ENCODE results near the gene LBH.

DNA sequence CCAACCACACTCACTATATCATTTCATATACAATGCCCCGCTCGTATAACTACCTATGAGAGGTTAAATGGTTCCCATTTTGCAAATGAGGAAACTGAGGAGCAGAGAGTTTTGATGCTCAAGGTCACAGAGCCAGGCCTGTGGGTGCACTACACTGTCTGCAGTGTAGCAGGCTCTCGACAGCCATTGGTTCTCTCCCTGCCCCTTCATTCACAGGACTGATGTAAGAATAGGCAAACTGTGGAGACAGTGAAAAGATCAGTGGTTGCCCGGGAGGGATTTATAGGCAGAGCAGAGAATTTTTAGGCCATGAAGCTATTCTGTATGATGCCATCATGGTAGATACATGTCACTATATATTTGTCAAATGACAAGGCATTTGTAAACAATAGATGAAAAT lies 39.0 kb upstream of the LBH start:
- TF ChIP-seq POLR2AphosphoS5 (IDR thresholded peaks at IDR 0.05; ENCODE audit: insufficient read depth, low read depth, low read length) (no peak), POLR2A (IDR thresholded peaks at IDR 0.05; ENCODE audit: low read depth, low read length) (no peak), EZH2 (IDR thresholded peaks at IDR 0.05; ENCODE audit: borderline replicate concordance, low read depth, low read length, severe bottlenecking) (no peak), JUN (IDR thresholded peaks at IDR 0.05; ENCODE audit: borderline replicate concordance, insufficient read depth, insufficient read length, low read depth) (no peak), MYC (IDR thresholded peaks at IDR 0.05; ENCODE audit: low read depth, low read length) (no peak), GATA2 (IDR thresholded peaks at IDR 0.05; ENCODE audit: insufficient read depth, insufficient read length, low read depth, low read length) (no peak), FOS (IDR thresholded peaks at IDR 0.05; ENCODE audit: borderline replicate concordance, insufficient read depth, low read length) (no peak)
- TF ChIP-seq, protein P1, sequence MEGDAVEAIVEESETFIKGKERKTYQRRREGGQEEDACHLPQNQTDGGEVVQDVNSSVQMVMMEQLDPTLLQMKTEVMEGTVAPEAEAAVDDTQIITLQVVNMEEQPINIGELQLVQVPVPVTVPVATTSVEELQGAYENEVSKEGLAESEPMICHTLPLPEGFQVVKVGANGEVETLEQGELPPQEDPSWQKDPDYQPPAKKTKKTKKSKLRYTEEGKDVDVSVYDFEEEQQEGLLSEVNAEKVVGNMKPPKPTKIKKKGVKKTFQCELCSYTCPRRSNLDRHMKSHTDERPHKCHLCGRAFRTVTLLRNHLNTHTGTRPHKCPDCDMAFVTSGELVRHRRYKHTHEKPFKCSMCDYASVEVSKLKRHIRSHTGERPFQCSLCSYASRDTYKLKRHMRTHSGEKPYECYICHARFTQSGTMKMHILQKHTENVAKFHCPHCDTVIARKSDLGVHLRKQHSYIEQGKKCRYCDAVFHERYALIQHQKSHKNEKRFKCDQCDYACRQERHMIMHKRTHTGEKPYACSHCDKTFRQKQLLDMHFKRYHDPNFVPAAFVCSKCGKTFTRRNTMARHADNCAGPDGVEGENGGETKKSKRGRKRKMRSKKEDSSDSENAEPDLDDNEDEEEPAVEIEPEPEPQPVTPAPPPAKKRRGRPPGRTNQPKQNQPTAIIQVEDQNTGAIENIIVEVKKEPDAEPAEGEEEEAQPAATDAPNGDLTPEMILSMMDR (IDR thresholded peaks at IDR 0.05; ENCODE audit: extremely low read depth in 1 of 2, insufficient read depth in 1 of 2, low read depth in 1 of 2, low read length in 2 of 2): no peak
- TF ChIP-seq, protein P2, sequence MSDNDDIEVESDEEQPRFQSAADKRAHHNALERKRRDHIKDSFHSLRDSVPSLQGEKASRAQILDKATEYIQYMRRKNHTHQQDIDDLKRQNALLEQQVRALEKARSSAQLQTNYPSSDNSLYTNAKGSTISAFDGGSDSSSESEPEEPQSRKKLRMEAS (IDR thresholded peaks at IDR 0.05; ENCODE audit: insufficient read depth, insufficient read length): no peak

Measured in endothelial cell of umbilical vein (primary cell).